Effector CD8-positive, alpha-beta T cell (primary cell): ENCODE measurements around the gene ATG3.
"Not testable (repeated sequence)": the region's sequence is repeated elsewhere in the genome, so short reads cannot be mapped to it uniquely, and the experiment has no call there.

Source experiments
- DNase-seq: peaks from one replicate; lab custom pipeline; 2025; lab: John Stamatoyannopoulos, UW

ATG3 gene

DNA sequence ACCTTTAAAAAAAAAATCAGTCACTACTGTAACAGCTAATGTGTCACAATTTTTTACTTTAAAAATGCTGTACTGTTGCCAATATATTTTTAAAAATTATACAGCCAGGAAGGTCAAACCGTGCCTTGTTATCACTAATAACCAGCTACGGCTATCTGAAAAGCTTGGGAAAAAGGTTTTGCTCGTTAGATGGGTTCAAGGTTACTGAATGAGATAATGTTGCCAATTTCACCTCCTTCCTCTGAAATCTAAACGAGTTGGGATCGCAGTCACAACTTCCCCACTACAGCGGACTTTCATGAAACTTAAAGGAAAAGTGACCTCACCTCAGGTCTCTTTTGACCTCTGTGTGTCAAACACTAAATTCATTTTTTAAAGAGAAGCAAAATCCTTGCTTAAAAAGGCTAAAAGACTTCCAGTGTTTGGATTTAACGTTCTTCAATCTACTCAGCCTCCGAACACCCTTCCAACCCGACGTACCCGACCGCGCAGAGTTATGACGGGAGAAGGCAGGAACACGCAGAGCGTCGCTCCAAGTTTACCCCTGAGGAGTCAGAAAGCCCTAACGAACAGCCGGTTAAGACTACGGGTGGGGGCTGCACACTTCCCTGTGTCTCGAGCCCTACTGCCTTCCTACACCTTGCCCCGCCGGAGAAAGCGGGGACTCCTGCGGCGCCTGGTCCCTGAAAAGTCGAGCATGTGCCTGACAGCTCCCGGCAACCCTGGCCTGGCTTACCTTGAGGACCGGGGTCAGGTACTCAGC lies 860 bp downstream of the ATG3 start:
- peak; percentile 48 for DNase-seq

DNA sequence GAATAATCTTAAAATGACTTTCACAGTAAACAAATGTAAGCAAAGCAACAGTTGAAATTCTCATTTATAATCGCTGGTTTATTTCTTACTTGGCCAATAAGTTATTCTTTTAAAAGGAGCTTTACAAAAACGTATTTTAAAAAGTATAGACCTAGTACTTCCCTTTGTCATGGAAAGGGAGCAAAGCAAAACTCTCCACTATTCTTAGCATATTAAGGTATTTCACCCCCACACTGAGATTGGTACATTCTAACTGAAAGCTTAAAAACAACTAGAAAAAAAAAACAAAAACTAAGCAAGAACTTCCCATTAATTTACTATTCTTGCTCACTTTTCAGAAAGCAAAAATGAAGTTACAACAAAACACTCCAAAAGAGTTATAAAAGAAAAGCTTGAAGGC lies 1.5 kb downstream of the ATG3 start:
- DNase-seq = no peak

DNA sequence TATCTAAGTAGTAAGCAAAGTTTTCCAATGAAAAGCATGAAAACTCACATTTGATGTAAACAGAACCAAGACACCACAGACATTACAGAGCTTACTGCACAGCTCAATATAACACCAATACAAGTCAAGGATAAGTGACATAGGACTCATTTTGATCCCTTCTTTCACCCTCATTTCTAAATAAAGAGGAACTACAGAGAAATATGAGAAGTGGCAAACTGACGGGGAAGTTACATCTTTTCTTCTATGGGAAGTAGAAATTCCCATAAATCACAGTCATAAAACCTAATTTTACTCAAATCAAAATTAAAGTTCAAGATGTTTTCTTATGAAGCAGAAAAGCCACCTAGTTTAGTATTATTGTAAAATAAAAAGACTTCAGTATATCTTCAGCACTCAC lies 3.8 kb downstream of the ATG3 start:
- DNase-seq = no peak

DNA sequence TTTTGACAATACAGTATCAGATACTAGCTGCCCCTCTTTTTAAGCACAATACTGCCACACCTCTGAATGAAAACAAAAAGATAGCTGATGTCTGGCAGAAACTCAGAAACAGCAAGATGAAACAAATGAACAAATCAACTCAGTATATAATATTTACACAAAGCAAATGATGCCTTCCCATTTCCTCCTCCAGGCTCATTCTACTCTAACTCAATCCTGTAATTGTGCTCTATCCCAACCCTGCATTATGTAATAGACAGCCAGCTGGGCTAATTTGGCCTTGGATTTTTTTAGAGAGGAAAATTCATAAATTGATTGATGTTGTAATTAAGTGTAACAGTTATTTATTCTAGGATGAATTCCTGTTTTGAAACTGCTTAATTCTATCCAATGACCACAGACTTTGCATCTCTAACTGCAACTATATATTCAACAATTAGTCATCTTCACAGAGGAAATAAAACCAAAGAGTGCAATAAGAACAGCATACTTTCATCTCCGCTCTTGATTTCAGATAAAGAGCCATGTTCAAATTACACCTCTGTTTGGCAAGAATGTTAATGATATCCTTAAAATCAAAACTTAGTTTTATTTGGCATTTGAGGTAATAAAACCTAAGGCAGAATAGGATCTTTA lies 6.1 kb downstream of the ATG3 start:
- DNase-seq = no peak

DNA sequence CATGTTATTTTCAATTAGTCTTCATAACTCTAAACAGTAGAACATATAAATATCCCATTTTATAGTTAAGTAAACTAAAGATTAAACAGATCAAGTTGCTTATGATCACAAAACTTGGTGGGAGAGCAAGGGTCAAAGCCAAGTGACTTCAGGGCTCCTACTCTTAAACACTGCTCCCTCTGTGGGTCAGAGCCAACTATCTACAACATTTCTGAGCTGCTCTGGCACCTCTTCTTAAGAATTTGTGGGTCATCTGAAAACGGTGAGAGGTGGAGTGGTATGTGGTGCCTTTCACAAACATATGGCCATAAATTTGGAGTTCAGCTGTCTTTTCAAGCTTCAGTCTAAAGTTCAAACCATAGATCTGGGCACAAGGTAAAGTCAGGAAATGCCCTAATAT lies 10.9 kb downstream of the ATG3 start:
- no peak for DNase-seq

DNA sequence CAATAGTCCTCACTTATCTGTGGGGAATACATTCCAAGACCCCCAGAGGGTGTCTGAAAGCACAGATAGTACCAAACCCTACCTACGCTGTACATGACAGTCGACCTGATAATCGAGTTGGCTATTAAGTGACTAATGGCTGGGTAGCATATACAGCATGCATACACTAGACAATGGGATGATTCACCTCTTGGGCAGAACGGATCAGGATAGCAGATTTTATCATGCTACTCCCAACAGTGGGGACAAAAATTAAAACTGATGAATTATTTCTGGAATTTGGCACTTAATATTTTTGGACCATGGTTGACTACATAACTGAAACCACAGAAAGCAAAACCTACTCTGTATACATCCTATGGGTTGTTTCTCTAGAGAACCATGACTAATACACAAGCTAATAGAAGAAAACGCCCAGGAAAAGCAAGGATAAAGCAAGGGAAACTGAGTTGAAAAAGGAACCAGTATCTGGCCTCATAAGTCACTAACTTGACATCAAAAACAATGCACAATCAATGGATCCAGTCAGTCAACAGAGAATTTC lies 15.5 kb downstream of the ATG3 start:
- DNase-seq = no peak

DNA sequence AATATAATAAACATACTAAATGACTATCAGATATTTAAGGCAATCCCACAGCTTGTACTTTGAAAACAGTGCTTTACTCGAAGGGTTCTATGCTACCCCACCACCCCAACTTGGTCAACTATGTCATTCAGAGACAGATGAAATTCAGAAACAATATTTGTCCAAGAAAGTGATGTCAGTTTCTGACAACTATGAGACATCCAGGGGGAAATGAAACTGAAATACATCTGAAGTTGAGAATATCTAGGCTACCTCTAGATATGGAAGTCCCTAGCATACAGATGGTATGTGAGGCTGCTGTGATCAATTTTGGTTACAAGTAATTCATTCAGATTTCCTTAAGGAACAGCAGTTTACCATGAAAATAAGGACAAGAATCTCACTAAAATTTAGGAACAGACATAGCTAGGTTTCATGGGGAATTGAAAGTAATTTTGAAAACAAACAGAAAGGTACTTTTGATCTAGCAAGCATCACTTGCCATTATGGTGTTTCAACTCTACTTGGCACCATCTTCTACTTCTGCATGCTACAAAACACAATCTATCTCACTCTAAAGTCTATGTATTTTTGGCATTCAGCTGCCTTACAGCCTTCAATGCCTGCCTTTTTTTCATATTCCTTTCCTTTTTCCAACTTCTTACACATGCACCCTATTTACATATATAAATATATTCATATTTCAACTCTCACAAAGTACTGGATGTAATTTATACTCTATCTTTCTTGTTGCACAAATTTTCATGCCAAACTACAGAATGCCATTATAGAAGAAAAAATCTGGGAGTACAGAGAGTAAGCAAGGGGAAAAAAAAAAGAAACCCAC lies 21.7 kb downstream of the ATG3 start:
- no peak for DNase-seq

DNA sequence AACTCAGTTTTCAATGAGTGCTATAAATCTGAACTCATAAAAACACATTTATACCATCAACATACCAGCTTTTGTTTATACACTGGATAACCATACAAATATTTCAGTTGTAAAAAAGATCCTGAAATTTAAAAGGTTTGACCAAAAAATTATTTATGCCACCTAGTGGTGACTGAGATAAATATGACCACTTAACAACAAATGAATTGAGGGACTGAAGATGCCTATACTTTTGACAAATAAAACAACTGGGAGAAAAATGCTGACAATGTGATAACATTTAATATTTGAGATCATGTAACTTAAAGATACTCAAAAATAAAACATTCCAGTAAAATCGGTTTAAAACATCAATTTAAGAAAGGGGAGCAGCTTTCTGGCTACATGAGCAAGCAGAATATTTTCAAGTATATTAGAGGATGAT lies 30.4 kb downstream of the ATG3 start:
- no peak for DNase-seq

DNA sequence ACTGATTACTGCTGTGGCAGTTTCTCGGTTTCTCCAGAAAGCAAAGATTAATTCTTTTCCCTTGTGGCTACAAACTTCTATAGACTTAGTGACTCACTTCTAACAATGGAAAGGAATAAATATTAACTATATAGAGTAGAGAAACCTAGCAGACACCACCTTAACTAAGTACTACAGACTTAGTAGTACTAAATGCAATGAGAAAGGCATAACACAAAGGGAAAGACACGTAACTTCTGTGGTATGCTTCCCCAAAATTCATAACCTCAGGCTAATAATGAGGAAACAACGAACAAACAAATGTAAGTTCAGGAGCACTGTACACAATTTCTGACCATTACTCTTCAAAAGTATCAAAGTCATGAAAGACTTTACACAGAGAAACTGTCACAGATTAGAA lies 31.2 kb downstream of the ATG3 start:
- no peak for DNase-seq

DNA sequence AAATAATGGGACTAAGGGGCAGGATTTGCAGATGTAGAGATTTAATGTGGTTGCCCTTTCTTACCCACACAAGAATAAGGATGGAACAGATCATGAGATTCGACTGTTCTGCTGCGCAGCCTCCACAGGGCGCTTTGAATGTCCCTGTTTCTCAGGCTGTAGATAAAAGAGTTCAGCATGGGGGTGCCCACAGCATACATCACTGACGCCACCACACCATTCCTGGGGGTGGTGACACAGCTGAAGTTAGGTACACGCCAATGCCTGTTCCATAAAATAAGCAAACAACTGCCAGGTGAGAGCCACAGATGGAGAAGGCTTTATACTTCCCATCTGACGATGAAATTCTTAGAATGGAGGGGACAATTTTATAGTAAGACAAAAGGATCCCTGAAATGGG lies 37.6 kb downstream of the ATG3 start:
- not testable (repeated sequence) for DNase-seq

DNA sequence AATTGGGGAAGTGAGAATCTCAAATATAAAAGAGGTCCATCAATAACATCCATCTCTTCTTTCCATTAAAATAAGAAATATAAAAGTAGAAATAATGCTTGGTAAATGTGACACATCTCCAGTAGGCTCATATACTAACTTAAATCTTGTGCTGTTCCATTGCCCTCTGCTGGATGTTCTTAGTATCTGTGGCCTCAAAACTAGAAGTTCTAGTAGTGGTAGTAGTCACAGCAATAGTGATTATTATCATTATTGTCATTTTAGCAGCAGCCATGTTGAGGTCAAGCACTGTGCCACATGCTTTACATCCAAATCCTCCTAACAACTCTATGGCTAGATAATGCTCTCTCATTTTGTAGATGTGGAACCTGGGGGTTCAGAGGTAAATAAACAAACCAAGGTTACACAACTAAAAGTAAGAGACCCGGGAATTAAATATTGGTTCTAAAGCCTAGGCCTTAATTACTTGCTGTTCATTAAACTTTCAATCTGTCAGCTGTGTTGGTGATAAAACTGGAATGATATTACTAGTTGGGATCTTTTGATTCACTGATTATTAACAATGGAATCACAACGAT lies 42.2 kb downstream of the ATG3 start:
- no peak for DNase-seq

DNA sequence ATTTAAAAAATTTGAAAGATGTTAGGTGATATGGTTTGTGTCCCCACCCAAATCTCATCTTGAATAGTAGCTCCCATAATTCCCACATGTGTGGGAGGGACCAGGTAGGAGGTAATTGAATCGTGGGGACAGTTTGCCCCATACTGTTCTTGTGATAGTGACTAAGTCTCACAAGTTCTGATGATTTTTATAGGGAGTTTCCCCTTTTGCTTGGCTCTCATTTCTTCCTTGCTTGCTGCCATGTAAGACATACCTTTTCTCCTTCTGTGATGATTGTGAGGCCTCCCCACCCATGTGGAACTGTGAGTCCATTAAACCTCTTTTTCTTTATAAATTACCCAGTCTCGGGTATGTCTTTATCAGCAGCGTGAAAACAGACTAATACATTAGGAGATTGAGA lies 42.8 kb downstream of the ATG3 start:
- not testable (repeated sequence) for DNase-seq

DNA sequence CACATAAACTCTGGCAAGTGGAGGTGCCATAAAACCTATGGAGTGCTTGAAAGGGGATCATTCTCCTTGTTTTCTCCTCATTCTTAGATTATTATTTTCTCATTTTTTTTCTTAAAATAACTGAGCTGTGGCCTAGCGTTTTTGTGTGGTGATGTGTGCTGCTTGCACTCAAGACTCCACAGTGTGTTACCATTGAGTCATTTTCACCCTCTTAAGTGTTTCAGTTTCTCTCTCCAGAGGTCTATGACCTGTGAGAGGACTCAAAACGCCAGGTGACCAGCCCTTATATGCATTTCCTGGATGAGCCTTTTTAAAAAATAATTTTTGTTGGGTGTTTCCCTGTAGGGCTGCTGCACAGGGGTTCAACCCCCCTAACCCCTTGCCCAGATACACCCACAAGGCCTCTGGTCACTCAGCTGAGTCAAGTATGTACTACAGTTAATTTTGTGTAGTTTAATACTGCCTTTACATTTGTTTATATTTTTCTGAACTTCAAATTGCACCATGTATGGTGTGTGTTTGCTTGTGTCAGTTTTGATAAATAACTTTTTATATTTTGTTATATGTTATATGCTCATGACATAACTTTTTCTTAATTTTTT lies 47.1 kb downstream of the ATG3 start:
- no peak for DNase-seq

DNA sequence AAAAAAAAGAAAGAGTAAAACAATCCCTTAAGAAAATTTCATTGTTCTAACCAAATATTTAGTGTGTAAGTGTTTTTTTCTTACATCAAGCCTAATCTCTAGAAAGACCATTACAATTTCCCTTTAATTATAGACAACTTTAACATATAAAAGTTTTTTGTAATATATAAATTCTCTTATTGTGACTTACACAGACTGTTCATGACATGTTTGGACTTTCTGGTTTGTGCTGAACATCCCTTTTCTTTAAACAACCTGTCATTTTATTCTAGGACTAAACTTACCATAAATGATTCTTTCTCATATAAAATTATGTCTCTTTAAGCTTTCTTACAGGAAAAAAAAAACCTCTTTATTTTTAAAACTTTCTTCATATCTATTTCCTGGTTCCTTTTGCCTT lies 49.4 kb downstream of the ATG3 start:
- DNase-seq = no peak

DNA sequence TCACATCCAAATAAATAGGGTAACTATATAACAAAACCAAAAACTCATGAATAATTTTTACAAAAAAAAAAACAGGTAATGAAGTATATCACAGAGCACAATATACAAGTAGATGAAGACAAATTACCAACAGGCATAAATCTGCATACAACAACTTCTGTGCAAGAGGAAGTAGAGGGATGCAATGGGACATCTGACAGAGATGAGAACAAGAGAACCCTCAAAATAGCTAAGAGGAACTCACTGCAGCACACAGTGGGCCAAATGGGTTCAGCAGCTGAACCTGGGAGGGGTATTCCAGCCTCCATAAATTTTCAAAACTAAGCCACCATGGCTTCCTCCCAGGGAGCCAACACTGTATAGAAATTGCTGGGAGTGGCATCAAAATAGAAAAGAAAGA lies 52.9 kb downstream of the ATG3 start:
- no peak for DNase-seq

DNA sequence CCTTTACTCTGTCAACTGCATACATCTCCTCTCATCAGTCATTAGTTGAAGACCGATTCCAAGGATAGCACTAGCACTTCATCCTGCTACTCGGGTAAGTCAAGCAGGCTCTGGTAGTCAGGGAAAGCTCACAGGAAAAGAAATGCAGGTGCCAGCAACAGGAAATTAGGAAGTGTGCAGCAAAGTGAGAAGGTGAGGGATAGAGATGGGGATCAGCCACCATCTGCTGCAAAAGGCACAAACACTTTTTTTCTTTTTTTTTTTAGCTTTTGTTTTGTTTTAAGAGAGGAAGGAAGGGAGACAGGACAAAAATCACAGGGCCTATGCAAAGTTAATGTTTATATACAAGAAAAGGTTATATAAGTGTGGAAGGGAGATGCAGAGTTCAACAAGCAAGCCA lies 53.5 kb downstream of the ATG3 start:
- DNase-seq = no peak

DNA sequence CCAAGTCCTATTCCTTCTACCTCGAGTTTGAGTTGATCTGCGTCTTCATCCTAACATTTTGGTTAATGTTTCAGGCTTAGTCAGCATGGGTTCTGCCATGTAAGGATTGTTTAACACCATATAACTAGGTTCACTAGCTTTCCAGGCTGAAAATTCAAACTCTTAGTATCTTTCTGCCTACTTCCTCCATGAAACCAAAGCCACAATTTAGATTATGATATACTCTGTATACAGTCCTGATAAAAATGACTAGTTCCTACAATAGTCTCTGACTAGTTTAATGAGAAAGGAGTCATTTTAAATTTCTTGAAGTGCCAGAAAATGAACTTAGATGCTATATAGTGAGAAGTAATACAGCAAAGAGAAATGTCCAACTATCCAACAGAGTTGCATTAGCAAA lies 55.9 kb downstream of the ATG3 start:
- DNase-seq = no peak

DNA sequence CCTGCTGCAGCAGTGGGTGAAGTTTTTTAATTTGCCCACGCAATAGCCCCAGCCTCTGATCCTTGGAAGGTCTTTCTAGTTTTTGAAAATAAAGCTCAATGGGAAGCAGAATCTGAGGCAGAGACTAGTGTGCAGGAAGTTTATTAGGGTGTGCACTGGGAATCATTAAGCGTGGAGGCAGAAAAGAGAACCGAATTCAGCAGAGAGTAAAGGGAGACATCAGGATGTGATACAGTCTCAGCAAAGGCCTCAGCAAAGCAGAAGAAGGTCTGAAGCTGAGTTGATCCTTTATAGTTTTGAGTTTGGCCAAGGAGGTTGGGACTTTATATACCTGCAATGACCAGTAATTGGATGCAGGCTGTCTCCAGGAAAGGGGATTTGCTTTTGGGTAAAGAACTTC lies 57.6 kb downstream of the ATG3 start:
- no peak for DNase-seq

DNA sequence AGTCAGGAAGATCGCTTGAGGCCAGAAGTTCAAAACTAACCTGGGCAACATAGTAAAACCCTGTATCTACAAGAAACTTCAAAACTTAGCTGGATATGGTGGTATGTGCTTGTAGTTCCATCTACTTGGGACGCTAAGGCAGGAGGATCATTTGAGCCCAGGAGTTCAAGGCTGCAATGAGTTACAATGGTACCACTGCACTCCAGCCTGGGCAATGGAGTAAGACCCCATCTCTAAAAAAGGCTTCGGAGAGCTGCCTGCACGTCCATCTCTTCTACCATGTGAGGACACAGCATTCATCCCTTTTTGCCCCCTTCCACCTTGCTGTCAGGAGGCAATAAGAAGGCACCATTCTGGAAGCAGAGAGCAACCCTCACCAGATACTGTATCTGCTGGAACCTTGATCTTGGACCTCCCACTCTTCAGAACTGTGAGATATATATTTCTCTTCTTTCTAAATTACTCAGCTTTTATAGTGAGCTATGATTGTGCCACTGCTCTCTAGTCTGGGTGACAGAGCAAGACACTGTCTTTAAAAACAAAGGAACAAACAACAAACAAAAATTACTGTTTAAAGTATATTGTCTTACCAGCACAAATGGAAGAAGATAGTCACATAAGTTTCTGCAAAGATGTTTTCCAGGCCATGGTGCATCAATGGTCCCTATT lies 58.3 kb downstream of the ATG3 start:
- no peak for DNase-seq

DNA sequence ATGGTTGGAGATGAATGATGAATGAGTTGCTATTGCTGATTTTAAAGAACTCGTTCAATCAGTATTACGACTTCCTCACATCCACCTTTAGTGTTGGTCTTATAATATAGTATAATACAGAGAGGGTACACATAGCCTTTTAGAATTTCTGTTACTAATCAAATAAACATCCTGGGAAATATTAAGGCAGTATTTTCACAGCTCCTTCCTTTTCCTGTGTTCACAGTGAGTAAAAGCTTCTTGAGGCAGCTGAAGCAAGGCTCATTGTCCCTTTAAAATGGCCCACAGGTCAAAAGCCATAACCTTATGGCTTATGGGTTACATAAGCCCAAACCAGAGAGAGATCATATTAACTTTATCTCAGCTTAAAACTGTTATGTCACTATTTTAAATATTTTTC lies 61.1 kb downstream of the ATG3 start:
- no peak for DNase-seq
